Measurements from ENCODE around the gene BARD1.
"Not testable (repeated sequence)": the region's sequence is repeated elsewhere in the genome, so short reads cannot be mapped to it uniquely, and the experiment has no call there.

Gene BARD1

DNA sequence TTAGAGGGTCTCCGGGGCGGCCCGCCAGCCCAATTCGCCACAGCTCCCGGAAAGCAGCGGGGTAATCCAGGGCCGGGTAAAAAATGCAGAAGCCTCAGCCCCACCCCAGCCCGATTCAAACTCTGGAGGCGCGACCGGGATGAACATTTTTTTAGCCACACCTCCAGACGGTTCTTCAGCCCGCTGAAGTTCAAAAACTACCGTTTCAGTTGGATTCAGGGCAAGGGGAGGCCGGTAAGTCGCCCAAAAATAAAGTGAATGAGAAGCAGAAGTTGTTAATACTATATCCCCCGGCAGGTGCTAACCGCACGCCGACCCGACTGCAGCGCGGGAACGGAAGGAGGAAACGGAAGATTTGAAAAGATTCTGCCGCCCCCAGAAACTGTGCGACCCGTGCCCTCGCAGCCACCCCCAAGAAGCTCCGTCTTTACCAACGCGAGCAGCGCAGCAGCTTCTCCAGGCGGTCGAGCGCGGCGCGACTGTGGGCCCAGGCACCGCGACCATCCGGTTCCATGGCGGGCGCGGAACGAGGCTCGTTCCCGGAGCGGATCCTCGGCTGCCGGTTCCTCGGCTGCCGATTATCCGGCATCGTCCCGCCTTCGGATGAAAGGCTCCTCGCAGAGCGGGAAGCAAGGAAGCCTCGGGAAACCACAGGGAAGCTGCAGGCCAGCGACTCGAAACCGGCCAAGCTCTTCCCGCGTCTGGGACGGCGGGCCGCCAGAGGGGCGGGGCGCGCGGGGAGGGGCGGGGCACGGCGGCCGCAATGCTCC lies at the start of gene BARD1:
Gene BARD1, minus strand, starts transcription at position 703 of the 770 bp plus-strand sequence. Its CDS starts 114 bp downstream, at position 589.
- DNase-seq: peak; percentile 47

DNA sequence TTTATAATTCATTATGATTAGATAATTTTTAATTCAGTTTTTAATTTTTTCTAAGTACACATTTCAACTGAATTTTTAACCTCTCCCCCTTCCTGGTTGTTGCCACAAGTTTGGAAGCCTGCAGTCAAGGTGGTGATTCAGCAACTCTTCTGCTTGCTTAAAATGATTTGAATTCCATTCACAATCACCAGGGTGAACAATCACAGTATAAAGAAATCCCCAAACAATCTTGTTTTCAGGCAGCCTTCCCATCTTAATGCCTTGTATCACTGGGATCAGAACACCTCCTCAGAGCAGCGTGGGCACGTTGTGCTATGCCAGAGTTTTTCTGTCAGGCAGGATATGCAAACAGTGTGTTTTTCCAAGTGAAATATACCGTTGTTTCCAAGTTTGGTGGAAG lies 46.7 kb upstream of the BARD1 start:
- no peak for DNase-seq

DNA sequence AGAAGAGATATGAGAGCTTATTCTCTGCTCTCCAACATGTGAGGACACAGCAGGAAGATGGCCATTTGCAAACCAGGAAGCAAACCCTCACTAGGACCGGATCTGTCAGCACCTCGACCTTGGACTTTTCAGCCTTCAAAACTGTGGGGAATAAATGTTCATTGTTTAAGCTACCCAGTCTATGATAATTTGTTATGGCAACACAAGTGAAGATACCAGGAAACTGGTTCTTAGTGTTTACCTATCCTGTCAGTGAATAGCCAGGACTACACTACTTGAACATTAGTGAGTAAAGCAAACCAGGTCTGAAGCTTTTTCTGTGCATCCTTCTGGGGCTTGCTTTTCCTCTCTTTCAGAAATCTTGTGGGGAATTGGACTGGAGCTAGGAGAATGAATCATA lies 44.4 kb upstream of the BARD1 start:
- no peak for DNase-seq

- no peak for DNase-seq
Observed at GRCh38 chr2:214843823-214844222, 34.3 kb upstream of the BARD1 start.

DNA sequence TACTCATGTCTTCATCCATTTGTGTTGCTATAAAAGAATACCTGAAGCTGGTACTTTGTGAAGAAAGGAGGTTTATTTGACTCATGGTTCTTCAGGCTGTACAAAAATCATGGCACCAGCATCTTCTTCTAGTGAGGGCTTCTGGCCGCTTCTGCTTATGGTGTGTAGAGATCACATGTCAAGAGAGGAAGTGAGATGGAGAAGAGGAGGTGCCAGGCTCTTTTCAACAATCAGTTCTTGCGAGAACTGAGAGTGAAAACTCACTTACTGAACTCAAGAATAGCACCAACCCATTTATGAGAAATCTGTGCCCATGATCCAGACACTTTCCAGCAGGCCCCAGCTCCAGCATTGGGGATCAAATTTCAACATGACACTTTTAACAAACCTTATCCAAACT lies 30.0 kb upstream of the BARD1 start:
- no peak for DNase-seq

- no peak for DNase-seq
Observed at GRCh38 chr2:214837466-214837865, 28.0 kb upstream of the BARD1 start.

GRCh38 chr2:214836568-214836967 lies 27.1 kb upstream of the BARD1 start:
- no peak for DNase-seq

DNA sequence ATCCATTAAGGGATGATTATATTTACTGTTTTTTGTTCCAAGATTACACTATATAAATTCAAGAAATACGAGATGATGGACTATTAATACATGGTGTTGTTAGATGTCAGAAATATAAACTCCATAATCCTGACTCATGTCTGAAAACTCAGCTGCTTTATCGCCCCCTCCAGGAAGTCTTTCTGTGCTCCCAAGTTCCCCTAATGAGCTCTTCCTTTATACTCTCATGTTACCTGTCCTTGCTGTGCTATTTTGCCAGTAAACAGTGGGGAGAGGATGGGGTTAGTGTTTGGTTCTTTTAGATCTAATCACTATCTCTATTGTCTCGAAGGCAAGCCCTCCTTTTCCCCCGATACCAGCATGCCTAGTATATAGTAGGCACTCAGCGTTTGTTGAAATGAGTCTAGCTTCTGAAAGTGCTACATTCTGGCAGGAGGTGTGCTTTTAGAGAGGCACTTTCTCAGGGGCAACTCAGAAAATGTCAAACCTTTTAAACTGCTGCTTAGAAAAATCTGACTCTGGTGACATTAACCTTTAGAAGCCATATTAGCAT lies 21.4 kb upstream of the BARD1 start:
- no peak for DNase-seq

- DNase-seq: no peak
Observed at GRCh38 chr2:214816008-214816533, 6.6 kb upstream of the BARD1 start.

DNA sequence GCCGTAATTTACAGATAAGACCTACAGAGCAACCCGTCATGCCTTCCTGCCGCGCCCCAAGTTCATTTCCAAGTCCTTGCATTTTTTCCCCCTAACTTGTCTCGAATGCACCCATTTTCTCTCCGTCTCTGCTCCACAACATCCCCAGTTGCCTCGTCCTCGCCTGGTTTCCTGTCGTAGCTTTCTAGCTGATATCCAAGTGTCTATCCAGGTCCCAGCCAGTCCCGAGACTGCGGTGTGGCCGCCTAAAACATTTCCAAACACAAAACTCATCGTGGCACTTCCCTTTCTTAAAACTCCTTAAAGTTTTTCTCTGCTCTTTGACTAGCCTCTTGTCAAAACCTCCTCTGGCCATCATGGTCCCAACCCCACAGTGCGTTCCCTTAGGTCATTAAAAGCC lies 1.2 kb upstream of the BARD1 start:
- DNase-seq: no peak

- DNase-seq: peak; percentile 97
Observed at GRCh38 chr2:214809751-214810564, 475 bp upstream of the BARD1 start.

DNA sequence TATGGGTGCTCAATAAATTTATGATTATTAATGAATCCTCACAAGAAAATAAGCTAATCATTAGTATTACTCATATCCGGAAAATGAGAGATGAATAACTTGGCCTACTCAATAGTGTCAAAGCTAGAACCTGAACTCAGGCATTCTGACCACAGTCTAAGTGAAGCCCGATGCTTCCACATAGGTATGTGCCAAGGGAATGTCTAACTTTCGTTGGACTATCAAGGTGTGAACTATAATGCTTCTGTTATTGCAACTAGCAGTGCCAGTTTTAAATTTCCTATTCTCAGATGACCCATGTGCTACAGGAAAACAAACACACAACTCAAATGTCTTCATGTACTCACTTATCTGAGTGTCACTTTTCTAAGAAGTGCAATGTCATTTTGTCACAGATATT lies 1.8 kb downstream of the BARD1 start:
- DNase-seq: no peak

DNA sequence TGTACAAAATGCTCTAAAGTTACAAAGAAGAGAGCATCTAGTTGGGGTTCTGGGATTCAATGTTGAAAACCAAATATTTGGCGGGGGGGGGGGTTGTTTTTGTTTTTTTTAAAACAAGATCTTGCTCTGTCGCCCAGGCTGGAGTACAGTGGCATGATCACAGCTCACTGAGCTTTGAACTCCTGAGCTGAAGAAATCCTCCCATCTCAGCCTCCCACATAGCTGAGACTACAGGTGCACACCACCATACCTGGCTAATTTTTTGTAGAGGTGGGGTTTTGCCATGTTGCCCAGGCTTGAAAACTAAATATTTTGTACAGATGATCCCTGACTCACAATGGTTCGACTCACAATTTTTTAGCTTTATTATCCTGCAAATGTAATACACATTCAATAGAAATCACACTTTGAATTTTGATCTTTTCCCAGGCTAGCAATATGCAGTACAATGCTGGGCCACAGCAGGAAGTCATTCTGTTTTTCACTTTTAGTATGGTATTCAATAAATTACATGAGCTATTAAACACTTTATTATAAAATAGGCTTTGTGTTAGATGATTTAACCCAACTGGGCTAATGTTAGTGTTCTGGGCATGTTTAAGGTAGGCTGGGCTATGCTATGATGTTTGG lies 7.6 kb downstream of the BARD1 start:
- no peak for DNase-seq

DNA sequence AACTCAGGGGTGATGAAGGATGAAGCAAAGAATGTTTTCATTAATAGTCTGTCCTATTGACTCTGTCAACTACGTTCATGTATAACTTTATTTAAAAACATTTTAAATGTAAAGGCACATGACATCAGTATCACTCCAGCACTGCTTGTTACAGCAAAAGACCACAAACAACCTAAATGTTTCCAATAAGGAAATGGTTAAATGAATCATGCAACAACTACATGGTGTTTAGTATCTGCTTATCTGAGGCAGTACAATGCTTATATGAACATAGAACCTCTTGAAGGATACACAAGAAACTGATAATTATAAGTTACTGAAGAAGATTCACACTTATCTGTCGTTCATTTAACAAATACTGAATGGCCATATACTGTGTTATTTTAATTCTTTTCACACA lies 8.4 kb downstream of the BARD1 start:
- DNase-seq: no peak

- DNase-seq: no peak
Observed at GRCh38 chr2:214800180-214800579, 9.3 kb downstream of the BARD1 start.

DNA sequence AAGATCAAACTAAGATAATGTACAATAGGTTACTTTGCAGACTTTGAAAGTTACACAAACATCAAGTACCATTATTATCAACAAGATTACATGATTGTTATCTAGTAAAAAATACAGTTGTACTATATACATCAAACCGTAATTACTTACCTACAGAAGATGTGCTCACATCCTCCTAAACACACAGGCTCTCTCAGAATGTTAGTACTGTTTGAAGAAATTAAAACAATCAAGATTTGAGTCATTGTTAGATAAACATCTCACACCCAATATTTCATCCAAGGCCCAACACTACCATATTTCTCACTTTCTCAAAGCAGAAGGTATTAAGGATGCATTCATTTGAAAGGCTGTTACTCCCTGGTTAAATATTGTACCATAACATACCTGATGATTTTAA lies 12.6 kb downstream of the BARD1 start:
- no peak for DNase-seq

DNA sequence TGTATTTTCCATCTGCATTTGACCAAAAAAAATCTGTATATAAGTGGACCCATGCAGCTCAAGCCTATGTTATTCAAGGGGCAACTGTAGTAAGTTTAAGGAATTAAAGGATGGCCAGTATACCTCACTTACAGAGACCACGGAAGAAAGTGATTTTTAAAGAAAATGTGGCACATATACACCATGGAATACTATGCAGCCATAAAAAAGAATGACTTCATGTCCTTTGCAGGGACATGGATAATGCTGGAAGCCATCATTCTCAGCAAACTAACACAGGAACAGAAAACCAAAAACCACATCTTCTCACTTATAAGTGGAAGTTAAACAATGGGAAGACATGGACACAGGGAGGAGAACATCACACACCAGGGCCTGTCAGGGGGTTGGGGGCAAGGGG lies 26.3 kb downstream of the BARD1 start:
- not testable (repeated sequence) for DNase-seq

GRCh38 chr2:214782671-214783070 lies 26.8 kb downstream of the BARD1 start:
- DNase-seq: no peak

DNA sequence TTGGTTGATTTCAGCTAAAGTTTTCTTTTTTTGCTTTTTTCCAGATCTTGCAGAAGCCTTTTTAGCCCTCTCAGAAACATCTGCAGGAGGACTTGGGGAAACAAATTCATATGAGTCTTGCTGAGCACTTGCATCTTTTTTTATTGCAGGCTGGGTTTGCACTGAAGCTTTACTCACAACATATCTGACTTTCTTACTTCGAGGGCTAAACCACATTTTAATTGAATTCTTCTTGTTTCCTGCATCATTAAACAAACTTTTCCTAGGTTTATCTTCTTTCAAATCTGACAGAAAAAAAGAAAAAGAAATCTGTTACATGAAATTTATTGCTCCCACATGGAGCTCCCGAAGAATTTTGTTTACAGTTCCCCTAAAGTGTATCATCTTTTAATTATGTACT lies 28.3 kb downstream of the BARD1 start:
- no peak for DNase-seq

DNA sequence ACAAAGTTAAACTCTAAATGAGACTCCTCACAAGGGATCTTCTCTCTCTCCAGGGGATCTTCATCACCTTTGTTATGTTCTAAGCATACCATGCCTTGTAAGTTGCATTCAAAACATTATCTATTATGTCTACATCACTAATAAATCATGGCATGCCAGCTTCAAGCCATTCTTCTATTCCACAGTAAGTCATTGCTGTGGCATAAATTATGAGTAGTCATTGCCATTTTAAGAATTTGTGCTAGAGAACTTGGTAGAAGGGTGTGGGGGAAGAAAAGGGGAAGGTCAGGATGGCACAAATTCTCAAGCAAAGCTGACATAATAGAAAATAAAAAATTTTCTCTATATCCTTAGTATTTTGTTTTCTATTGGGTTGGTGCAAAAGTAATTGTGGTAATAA lies 33.5 kb downstream of the BARD1 start:
- DNase-seq: no peak

DNA sequence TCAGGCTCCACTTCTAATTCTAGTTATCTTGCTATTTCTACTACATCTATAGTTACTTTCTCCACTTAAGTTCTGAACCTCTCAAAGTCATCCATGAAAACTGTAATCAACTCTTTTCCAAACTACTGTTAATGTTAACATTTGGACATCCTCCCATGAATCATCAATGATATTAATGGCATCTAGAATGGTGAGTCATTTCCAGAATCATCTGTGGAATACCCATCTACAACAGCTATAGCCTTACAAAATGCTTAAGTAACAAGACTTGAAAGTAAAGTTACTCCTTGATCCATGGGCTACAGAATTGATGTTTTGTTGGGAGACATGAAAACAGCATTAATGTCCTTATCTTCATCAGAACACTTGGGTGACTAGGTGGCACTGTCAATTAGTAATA lies 35.4 kb downstream of the BARD1 start:
- no peak for DNase-seq

- DNase-seq: no peak
Observed at GRCh38 chr2:214772443-214773015, 37.0 kb downstream of the BARD1 start.

DNA sequence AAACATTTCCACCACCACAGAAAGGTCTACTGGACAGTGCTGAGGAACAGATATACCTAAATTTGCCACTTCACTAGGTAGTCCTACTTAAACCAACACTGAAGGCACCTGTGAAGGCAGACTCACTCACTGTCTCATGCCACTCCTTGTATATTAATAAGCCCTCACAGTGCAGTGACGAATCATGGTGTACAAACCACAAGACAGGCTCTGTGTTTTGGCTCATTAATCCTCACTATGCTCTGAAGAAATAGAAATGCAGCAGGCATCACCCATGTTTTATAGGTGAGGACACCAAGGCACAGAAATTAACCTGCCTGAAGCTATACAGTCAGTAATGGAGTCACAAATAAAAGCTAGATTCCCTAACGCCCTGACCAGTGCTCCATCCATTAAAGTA lies 44.3 kb downstream of the BARD1 start:
- no peak for DNase-seq
